ENCODE measurements around the gene CDK5R2.

DNA sequence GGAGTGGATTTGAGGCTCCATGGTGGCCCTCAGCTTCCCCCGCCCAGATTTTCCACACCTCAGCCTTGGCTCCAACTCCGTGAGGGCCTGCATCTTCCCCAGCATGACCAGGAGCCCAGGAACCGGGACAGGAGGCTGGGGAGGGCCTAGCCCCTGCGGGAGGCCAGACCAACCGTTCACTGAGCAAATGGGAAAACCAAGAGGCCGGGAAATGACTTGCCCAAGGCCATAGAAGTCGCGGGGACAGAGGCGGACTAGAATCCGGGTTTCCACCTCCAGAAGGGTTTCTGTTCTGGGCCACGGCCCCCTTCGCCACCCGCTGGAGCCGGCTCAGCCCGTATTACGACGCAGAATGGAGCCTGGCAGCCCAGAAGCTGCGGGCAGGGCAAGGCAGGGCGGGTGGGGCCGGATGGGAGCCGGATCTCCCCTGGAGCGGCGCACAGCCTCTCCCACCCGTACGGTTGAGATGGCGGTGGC, 41.7 kb downstream of the CDK5R2 start:
- TF ChIP-seq, protein P1, sequence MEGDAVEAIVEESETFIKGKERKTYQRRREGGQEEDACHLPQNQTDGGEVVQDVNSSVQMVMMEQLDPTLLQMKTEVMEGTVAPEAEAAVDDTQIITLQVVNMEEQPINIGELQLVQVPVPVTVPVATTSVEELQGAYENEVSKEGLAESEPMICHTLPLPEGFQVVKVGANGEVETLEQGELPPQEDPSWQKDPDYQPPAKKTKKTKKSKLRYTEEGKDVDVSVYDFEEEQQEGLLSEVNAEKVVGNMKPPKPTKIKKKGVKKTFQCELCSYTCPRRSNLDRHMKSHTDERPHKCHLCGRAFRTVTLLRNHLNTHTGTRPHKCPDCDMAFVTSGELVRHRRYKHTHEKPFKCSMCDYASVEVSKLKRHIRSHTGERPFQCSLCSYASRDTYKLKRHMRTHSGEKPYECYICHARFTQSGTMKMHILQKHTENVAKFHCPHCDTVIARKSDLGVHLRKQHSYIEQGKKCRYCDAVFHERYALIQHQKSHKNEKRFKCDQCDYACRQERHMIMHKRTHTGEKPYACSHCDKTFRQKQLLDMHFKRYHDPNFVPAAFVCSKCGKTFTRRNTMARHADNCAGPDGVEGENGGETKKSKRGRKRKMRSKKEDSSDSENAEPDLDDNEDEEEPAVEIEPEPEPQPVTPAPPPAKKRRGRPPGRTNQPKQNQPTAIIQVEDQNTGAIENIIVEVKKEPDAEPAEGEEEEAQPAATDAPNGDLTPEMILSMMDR (IDR thresholded peaks at IDR 0.05 in 2 of 3, conservative IDR thresholded peaks at IDR 0.05 in 1 of 3; ENCODE audit: borderline replicate concordance in 1 of 3, insufficient read depth in 1 of 3, low read depth in 2 of 3, low read length in 2 of 3) = no peak
- TF ChIP-seq YY1 (IDR thresholded peaks at IDR 0.05; ENCODE audit: extremely low read depth, insufficient replicate concordance, low read depth, low read length) (no peak), ZNF274 (IDR thresholded peaks at IDR 0.05; ENCODE audit: low read depth, low read length) (no peak)
- TF ChIP-seq, protein P2, sequence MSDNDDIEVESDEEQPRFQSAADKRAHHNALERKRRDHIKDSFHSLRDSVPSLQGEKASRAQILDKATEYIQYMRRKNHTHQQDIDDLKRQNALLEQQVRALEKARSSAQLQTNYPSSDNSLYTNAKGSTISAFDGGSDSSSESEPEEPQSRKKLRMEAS (IDR thresholded peaks at IDR 0.05) = no peak

All from HCT116 (cell line).